Measurements from ENCODE around the gene TRAF7.

DNA sequence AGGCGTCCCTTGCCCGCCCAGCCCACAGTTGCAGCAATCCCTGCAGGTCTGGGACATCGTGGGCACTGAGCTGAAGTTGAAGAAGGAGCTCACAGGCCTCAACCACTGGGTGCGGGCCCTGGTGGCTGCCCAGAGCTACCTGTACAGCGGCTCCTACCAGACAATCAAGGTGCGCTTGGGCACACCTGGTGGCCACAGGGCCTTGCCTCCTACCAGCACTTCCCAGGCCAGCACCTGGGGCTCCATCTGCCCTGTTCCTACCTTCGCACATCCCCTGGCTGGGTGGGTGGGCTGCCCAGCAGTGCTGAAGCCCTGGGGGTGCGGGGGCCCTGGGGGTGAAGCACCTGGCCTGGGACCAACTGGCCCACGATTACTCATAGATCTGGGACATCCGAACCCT is 19.9 kb downstream of the TRAF7 start:
- TF ChIP-seq EZH2 (optimal IDR thresholded peaks at IDR 0.05; ENCODE audit: low read depth, low read length): no peak
- no peak for TF ChIP-seq EZH2phosphoT487 (IDR thresholded peaks at IDR 0.05; ENCODE audit: low read length)
- no peak for TF ChIP-seq CTCF (IDR thresholded peaks at IDR 0.05; ENCODE audit: low read length)

All from MM.1S (cell line).